HEK293 (cell line): Measurements from ENCODE around the gene ABHD4.

Experiments used
- CTCF ChIA-PET: fragments of 350-600 bp; formaldehyde crosslinking; extraction: SDS; loops from one replicate; lab custom pipeline; 2021; ENCODE audit warnings: antibody characterized with exemption; lab: Yijun Ruan, JAX
- POLR2A ChIA-PET: fragments of 300-600 bp; formaldehyde crosslinking; extraction: SDS; loops from one replicate; lab custom pipeline; 2020; ENCODE audit warnings: antibody characterized with exemption, inconsistent platforms; lab: Yijun Ruan, JAX
- H3K27ac ChIP-seq: fragments of 200-500 bp; sonication (Bioruptor generic); 2 replicates; pipeline ENCODE4 v1.5.1; 2014; ENCODE audit warnings: low read depth, low read length, control low read depth, inconsistent platforms; ENCODE audit errors: extremely low read depth
- H3K36me3 ChIP-seq, 2 experiments: fragments of 200-500 bp in 1 of 2; sonication (Bioruptor generic) in 1 of 2; 1 replicate in 1 of 2; 2 replicates in 1 of 2; pipeline ENCODE4 v1.5.1; 2014 to 2017; ENCODE audit warnings: inconsistent platforms in 2 of 2, low read length in 2 of 2; ENCODE audit not compliant: control insufficient read depth in 2 of 2, insufficient read depth in 1 of 2
- H3K4me1 ChIP-seq: fragments of 200-500 bp; sonication (Bioruptor generic); 2 replicates; pipeline ENCODE4 v1.5.1; 2014; ENCODE audit warnings: mild to moderate bottlenecking, low read length, inconsistent platforms; ENCODE audit not compliant: control insufficient read depth, insufficient read depth
- H3K4me3 ChIP-seq: 2 replicates; pipeline ENCODE4 v1.5.1; 2011; ENCODE audit warnings: low read depth, mild to moderate bottlenecking, control low read depth, low read length, moderate library complexity
- H3K9me3 ChIP-seq: fragments of 200-500 bp; sonication (Bioruptor generic); 2 replicates; pipeline ENCODE4 v1.5.1; 2014; ENCODE audit warnings: low read depth, low read length, inconsistent platforms; ENCODE audit not compliant: control insufficient read depth, insufficient read depth
- EGR2 ChIP-seq: fragments of 450-650 bp; formaldehyde crosslinking; IDR thresholded peaks from 2 replicates; pipeline ENCODE4 v1.5.1; 2016; ENCODE audit warnings: low read depth, missing biosample characterization, missing genetic modification characterization
- GLIS1 ChIP-seq: fragments of 450-650 bp; formaldehyde crosslinking; IDR thresholded peaks from 2 replicates; pipeline ENCODE4 v1.5.1; 2016; ENCODE audit warnings: missing biosample characterization, missing genetic modification characterization
- KLF10 ChIP-seq: fragments of 450-650 bp; IDR thresholded peaks from 2 replicates; pipeline ENCODE4 v1.5.1; 2018; ENCODE audit warnings: missing biosample characterization, mild to moderate bottlenecking, missing genetic modification characterization
- KLF7 ChIP-seq: fragments of 450-650 bp; formaldehyde crosslinking; IDR thresholded peaks from 2 replicates; pipeline ENCODE4 v1.5.1; 2016; ENCODE audit warnings: missing biosample characterization, missing genetic modification characterization, borderline replicate concordance
- OSR2 ChIP-seq: fragments of 450-650 bp; formaldehyde crosslinking; IDR thresholded peaks from 2 replicates; pipeline ENCODE4 v1.5.1; 2016; ENCODE audit warnings: missing biosample characterization, missing genetic modification characterization
- REPIN1 ChIP-seq: fragments of 450-650 bp; formaldehyde crosslinking; IDR thresholded peaks from 2 replicates; pipeline ENCODE4 v1.5.1; 2017; ENCODE audit warnings: missing biosample characterization, missing genetic modification characterization, low read depth
- YY1 ChIP-seq: fragments of 450-650 bp; formaldehyde crosslinking; IDR thresholded peaks from 2 replicates; pipeline ENCODE4 v1.5.1; 2018; ENCODE audit warnings: missing biosample characterization, missing genetic modification characterization
- ZBTB8A ChIP-seq: fragments of 450-650 bp; formaldehyde crosslinking; IDR thresholded peaks from 2 replicates; pipeline ENCODE4 v1.5.1; 2016; ENCODE audit warnings: missing biosample characterization, missing genetic modification characterization
- ZFHX2 ChIP-seq: fragments of 450-650 bp; formaldehyde crosslinking; conservative IDR thresholded peaks from 2 replicates; pipeline ENCODE4 v1.5.1; 2016; ENCODE audit warnings: missing biosample characterization, missing genetic modification characterization
- ZIC2 ChIP-seq: fragments of 450-650 bp; formaldehyde crosslinking; IDR thresholded peaks from 2 replicates; pipeline ENCODE4 v1.5.1; 2016; ENCODE audit warnings: missing biosample characterization, missing genetic modification characterization
- ZNF138 ChIP-seq: fragments of 450-650 bp; formaldehyde crosslinking; IDR thresholded peaks from 2 replicates; pipeline ENCODE4 v1.5.1; 2016; ENCODE audit warnings: missing biosample characterization, missing genetic modification characterization, borderline replicate concordance
- ZNF239 ChIP-seq: fragments of 450-650 bp; formaldehyde crosslinking; IDR thresholded peaks from 2 replicates; pipeline ENCODE4 v1.5.1; 2016; ENCODE audit warnings: missing biosample characterization, missing genetic modification characterization
- ZNF302 ChIP-seq: fragments of 450-650 bp; formaldehyde crosslinking; IDR thresholded peaks from 2 replicates; pipeline ENCODE4 v1.5.1; 2016; ENCODE audit warnings: missing biosample characterization, missing genetic modification characterization, low read depth
- ZNF341 ChIP-seq: fragments of 450-650 bp; formaldehyde crosslinking; IDR thresholded peaks from 2 replicates; pipeline ENCODE4; 2016; ENCODE audit warnings: low read depth, missing biosample characterization, missing genetic modification characterization
- ZNF521 ChIP-seq: fragments of 450-650 bp; formaldehyde crosslinking; IDR thresholded peaks from 2 replicates; pipeline ENCODE4 v1.5.1; 2017; ENCODE audit warnings: missing biosample characterization, mild to moderate bottlenecking, missing genetic modification characterization
- ZNF558 ChIP-seq: fragments of 450-650 bp; formaldehyde crosslinking; IDR thresholded peaks from 2 replicates; pipeline ENCODE4 v1.5.1; 2016; ENCODE audit warnings: missing biosample characterization, missing genetic modification characterization
- ZNF76 ChIP-seq: fragments of 450-650 bp; formaldehyde crosslinking; IDR thresholded peaks from 2 replicates; pipeline ENCODE4; 2016; ENCODE audit warnings: low read depth, missing biosample characterization, missing genetic modification characterization, borderline replicate concordance
- ZNF768 ChIP-seq: fragments of 450-650 bp; formaldehyde crosslinking; IDR thresholded peaks from 2 replicates; pipeline ENCODE4 v1.5.1; 2018; ENCODE audit warnings: missing biosample characterization, mild to moderate bottlenecking, missing genetic modification characterization
- ZSCAN30 ChIP-seq: fragments of 450-650 bp; IDR thresholded peaks from 2 replicates; pipeline ENCODE4 v1.5.1; 2018; ENCODE audit warnings: missing biosample characterization, mild to moderate bottlenecking, missing genetic modification characterization, moderate library complexity
- TF ChIP-seq, protein P1 (sequence below): fragments of 450-650 bp; formaldehyde crosslinking; IDR thresholded peaks from 2 replicates; pipeline ENCODE4 v1.5.1; 2016; ENCODE audit warnings: missing biosample characterization, missing genetic modification characterization
- TF ChIP-seq, protein P2 (sequence below): sonication (generic); formaldehyde crosslinking; IDR thresholded peaks from 2 replicates; pipeline ENCODE4 v1.8.1; 2022; ENCODE audit warnings: mild to moderate bottlenecking, moderate library complexity, missing genetic modification reagents
- TF ChIP-seq, protein P3 (sequence below): fragments of 450-650 bp; formaldehyde crosslinking; IDR thresholded peaks from 2 replicates; pipeline ENCODE4 v1.5.1; 2016; ENCODE audit warnings: missing biosample characterization, missing genetic modification characterization

The ABHD4 gene

DNA sequence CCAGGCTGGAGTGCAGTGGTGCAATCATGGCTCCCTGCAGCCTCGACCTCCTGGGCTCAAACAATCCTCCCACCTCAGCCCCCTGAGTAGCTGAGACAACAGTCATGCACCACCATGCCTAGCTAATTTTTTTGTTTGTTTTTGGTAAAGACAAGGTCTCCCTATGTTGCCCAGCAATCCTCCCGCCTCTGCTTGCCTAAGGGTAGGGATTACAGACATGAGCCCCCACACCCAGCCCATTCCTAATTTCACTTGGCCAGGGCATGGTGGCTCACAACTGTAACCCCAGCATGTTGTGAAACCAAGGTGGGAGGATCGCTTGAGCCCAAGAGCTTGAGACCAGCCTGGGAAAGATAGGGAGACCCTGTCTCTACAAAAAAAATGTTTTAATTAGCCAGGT, 18.2 kb upstream of the ABHD4 start:
- Histone ChIP-seq H3K27ac (no peak overlapping the region), H3K4me1 (0 out of 2 replicates have a peak, but pooled peaks cover 3% of the 10 kb centered on the region), H3K4me3 (no peak overlapping the region), H3K9me3 (no peaks in the 10 kb centered on the region), H3K36me3 (peaks cover 7% of the 10 kb centered on the region in 2 experiments)
- ChIA-PET CTCF (no interaction called here), POLR2A (no interaction called here)
- TF ChIP-seq ZFHX2 (peak; percentile 75), ZIC2 (tag by site-specific recombination) (peak; percentile 88), ZNF341 (tag by site-specific recombination) (no peak), EGR2 (tag by site-specific recombination) (peak; percentile 74), GLIS1 (tag by site-specific recombination) (peak; percentile 67), ZNF521 (tag by site-specific recombination) (no peak)

DNA sequence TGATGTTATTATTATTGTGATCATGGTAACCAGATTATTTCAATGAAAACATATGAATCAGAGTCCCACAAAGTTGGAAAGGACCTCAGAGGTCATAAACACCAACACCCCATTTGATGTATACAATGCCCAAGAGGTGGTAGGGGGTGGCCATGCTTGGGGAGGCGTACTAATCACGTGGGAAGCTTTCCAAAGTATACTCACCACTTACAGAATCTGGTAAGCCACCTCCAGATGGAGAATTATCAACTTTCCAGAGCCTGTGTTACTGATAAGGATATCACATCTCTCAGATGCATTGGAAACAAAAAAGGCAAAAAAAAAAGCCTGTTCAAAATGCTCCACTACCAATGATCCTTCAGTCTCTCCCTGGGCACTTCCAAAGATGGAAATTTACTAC, 17.5 kb upstream of the ABHD4 start:
- no peak overlapping the region for H3K4me3 ChIP-seq
- no peak overlapping the region for H3K27ac ChIP-seq
- CTCF ChIA-PET = interaction anchor here (0.7 to 1.0 kb wide), 3 partner anchors 9 to 72 kb away, joined by 4 to 6 read pairs (median 6); no protein-coding TSS in a partner anchor
- TF ChIP-seq EGR2 (tag by site-specific recombination) (peak; percentile 64), ZNF239 (tag by site-specific recombination) (no peak), KLF7 (no peak), ZFHX2 (peak; percentile 59; the same call in 1 of the 2 replicates), ZNF76 (no peak), ZBTB8A (tag by site-specific recombination) (no peak), YY1 (tag by site-specific recombination) (no peak), OSR2 (no peak)
- TF ChIP-seq, protein P1, sequence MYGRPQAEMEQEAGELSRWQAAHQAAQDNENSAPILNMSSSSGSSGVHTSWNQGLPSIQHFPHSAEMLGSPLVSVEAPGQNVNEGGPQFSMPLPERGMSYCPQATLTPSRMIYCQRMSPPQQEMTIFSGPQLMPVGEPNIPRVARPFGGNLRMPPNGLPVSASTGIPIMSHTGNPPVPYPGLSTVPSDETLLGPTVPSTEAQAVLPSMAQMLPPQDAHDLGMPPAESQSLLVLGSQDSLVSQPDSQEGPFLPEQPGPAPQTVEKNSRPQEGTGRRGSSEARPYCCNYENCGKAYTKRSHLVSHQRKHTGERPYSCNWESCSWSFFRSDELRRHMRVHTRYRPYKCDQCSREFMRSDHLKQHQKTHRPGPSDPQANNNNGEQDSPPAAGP = no peak
- TF ChIP-seq, all 188 proteins: peak for 2
- Histone ChIP-seq H3K9me3 (no peaks in the 10 kb centered on the region), H3K4me1 (0 out of 2 replicates have a peak, but pooled peaks cover 3% of the 10 kb centered on the region), H3K36me3 (peaks cover under 1 to 3% of the 10 kb centered on the region in 2 experiments; a peak in 2 of 3 replicates)
- POLR2A ChIA-PET = no interaction called here

DNA sequence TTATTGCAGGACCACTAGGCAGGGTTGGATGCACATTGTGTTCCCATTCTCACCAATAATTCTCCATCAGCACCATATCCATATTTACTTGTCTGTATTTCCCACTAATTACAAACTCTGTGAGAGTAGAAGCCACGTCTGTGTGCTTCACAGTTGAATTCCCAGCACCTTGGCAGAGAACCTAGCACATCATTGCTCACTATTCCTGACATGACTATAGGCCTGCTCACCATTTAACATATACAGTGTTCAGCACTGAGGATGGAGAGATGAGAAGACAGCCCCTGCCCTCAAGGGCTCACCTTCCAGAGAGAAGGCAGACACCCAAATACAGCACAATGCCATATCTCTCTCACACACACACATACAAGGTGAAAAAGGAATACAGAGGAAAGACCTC, 14.1 kb upstream of the ABHD4 start:
- Histone ChIP-seq H3K4me1 (0 out of 2 replicates have a peak, but pooled peaks cover 3% of the 10 kb centered on the region), H3K4me3 (no peak overlapping the region), H3K36me3 (peaks cover 0 to 13% of the 10 kb centered on the region in 2 experiments; a peak in 2 of 3 replicates), H3K9me3 (no peaks in the 10 kb centered on the region), H3K27ac (no peak overlapping the region)
- TF ChIP-seq ZNF302 (tag by site-specific recombination) (no peak), ZSCAN30 (no peak), GLIS1 (tag by site-specific recombination) (no peak), ZNF76 (no peak), KLF10 (tag by site-specific recombination) (no peak), ZNF138 (tag by site-specific recombination) (no peak), ZNF558 (tag by site-specific recombination) (no peak), REPIN1 (tag by site-specific recombination) (no peak), ZNF768 (tag by site-specific recombination) (no peak)
- TF ChIP-seq, protein P2, sequence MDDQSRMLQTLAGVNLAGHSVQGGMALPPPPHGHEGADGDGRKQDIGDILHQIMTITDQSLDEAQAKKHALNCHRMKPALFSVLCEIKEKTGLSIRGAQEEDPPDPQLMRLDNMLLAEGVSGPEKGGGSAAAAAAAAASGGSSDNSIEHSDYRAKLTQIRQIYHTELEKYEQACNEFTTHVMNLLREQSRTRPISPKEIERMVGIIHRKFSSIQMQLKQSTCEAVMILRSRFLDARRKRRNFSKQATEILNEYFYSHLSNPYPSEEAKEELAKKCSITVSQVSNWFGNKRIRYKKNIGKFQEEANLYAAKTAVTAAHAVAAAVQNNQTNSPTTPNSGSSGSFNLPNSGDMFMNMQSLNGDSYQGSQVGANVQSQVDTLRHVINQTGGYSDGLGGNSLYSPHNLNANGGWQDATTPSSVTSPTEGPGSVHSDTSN (CRISPR knock-in tag) = no peak
- TF ChIP-seq, protein P3, sequence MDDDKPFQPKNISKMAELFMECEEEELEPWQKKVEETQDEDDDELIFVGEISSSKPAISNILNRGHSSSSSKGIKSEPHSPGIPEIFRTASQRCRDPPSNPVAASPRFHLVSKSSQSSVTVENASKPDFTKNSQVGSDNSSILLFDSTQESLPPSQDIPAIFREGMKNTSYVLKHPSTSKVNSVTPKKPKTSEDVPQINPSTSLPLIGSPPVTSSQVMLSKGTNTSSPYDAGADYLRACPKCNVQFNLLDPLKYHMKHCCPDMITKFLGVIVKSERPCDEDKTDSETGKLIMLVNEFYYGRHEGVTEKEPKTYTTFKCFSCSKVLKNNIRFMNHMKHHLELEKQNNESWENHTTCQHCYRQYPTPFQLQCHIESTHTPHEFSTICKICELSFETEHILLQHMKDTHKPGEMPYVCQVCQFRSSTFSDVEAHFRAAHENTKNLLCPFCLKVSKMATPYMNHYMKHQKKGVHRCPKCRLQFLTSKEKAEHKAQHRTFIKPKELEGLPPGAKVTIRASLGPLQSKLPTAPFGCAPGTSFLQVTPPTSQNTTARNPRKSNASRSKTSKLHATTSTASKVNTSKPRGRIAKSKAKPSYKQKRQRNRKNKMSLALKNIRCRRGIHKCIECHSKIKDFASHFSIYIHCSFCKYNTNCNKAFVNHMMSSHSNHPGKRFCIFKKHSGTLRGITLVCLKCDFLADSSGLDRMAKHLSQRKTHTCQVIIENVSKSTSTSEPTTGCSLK (tag by site-specific recombination) = no peak
- CTCF ChIA-PET = no interaction called here
- POLR2A ChIA-PET = interaction anchor here (0.8 to 1.0 kb wide), 2 partner anchors 13 to 183 kb away, joined by 3 read pairs; partner anchors contain the start of gene OXA1L
